Activated B cell treated with CpG ODN at 0.5 μM for 24 hours (primary cell): ENCODE measurements around the gene KIAA1549. TPM values are rescaled to one million over a fixed set of nuclear protein-coding genes. Genes with fewer than 3 reads are reported as not detected.

Experiments
- ATAC-seq: fragments of 200-7000 bp; cut with Tn5 transposase; one replicate; pipeline ENCODE4 v1.10.0; 2021; ENCODE audit warnings: low read depth, mild to moderate bottlenecking, moderate library complexity
- CTCF ChIA-PET: fragments of 350-600 bp; sonication (Branson Sonifier 250); formaldehyde crosslinking; loops from one replicate; lab custom pipeline; 2021; ENCODE audit warnings: antibody characterized with exemption; lab: Charles Lee
- POLR2A ChIA-PET: fragments of 350-600 bp; sonication (Branson Sonifier 250); formaldehyde crosslinking; loops from one replicate; lab custom pipeline; 2021; ENCODE audit warnings: antibody characterized with exemption; lab: Charles Lee
- DNase-seq: peaks from one replicate; pipeline ENCODE4 v3.0.0; 2022
- H3K27ac Mint-ChIP-seq: one replicate; pipeline ENCODE4 v1.8.0; 2020; ENCODE audit warnings: mixed read lengths
- H3K27me3 Mint-ChIP-seq: one replicate; pipeline ENCODE4 v1.8.0; 2021; ENCODE audit warnings: mixed read lengths
- H3K36me3 Mint-ChIP-seq: one replicate; pipeline ENCODE4 v1.8.0; 2021; ENCODE audit warnings: low read depth, mixed read lengths
- H3K4me1 Mint-ChIP-seq: one replicate; pipeline ENCODE4 v1.8.0; 2021; ENCODE audit warnings: mixed read lengths
- H3K4me3 Mint-ChIP-seq: one replicate; pipeline ENCODE4 v1.8.0; 2020; ENCODE audit warnings: mild to moderate bottlenecking, mixed read lengths
- H3K9me3 Mint-ChIP-seq: one replicate; pipeline ENCODE4 v1.8.0; 2020; ENCODE audit warnings: mixed read lengths
- CTCF ChIP-seq: fragments of 200-600 bp; IDR thresholded peaks from one replicate; pipeline ENCODE4 v1.8.0; 2022; ENCODE audit warnings: antibody characterized with exemption, mild to moderate bottlenecking
- intact Hi-C: fragments of 100-400 bp; cut with micrococcal nuclease; formaldehyde crosslinking; loops from one replicate; pipeline ENCODE4 v1.15.1; 2024
- total RNA-seq: library from RNA; stranded (reverse); gene quantifications from 2 replicates; pipeline ENCODE4 v1.2.3, GENCODE V29; 2022

KIAA1549 gene
- total RNA-seq, 1 donor from 2014 or later: 0.42 TPM

- H3K36me3 Mint-ChIP-seq: no peaks in the 10 kb centered on the region
- no peak for DNase-seq
- no peaks in the 10 kb centered on the region for H3K9me3 Mint-ChIP-seq
- H3K27ac Mint-ChIP-seq: no peak overlapping the region
- intact Hi-C loops: no loop called here
- ChIA-PET CTCF (no interaction called here), POLR2A (interaction anchor here (0.6 kb wide), 1 partner anchor 77 kb away, joined by 3 read pairs; no protein-coding TSS in a partner anchor)
- no peak for ATAC-seq
- H3K27me3 Mint-ChIP-seq: peaks cover 53% of the 10 kb centered on the region
- no peak overlapping the region for H3K4me3 Mint-ChIP-seq
- no peak for TF ChIP-seq CTCF
- peaks cover 4% of the 10 kb centered on the region for H3K4me1 Mint-ChIP-seq
These were observed 5.7 kb downstream of the KIAA1549 start for GRCh38 chr7:138975343-138976104.

GRCh38 chr7:138974675-138975292 lies 6.4 kb downstream of the KIAA1549 start:
- ChIA-PET CTCF (no interaction called here), POLR2A (no interaction called here)
- no peaks in the 10 kb centered on the region for H3K9me3 Mint-ChIP-seq
- no peaks in the 10 kb centered on the region for H3K4me1 Mint-ChIP-seq
- H3K4me3 Mint-ChIP-seq: no peak overlapping the region
- no peaks in the 10 kb centered on the region for H3K36me3 Mint-ChIP-seq
- ATAC-seq (no peak), DNase-seq (no peak)
- no peak for TF ChIP-seq CTCF
- H3K27me3 Mint-ChIP-seq: peaks cover 46% of the 10 kb centered on the region
- intact Hi-C loops: no loop called here
- H3K27ac Mint-ChIP-seq: no peak overlapping the region

GRCh38 chr7:138974103-138974502 lies 7.1 kb downstream of the KIAA1549 start:
- CTCF ChIA-PET: interaction anchor here (1.3 kb wide), 1 partner anchor 58 kb away, joined by 3 read pairs; no protein-coding TSS in a partner anchor

GRCh38 chr7:138970952-138971351 lies 10.2 kb downstream of the KIAA1549 start:
- DNase-seq (no peak), ATAC-seq (no peak)
- TF ChIP-seq CTCF: no peak
- Mint-ChIP-seq H3K4me3 (no peak overlapping the region), H3K36me3 (no peaks in the 10 kb centered on the region), H3K4me1 (no peaks in the 10 kb centered on the region), H3K27ac (no peak overlapping the region), H3K27me3 (peaks cover 28% of the 10 kb centered on the region), H3K9me3 (no peaks in the 10 kb centered on the region)
- intact Hi-C loops: no loop called here
- ChIA-PET CTCF (no interaction called here), POLR2A (no interaction called here)

More at GRCh38 chr7:138974103-138974502, 7.1 kb downstream of the KIAA1549 start:
- POLR2A ChIA-PET: no interaction called here
- no peaks in the 10 kb centered on the region for H3K4me1 Mint-ChIP-seq
- no peaks in the 10 kb centered on the region for H3K9me3 Mint-ChIP-seq
- no peak overlapping the region for H3K4me3 Mint-ChIP-seq
- ATAC-seq (no peak), DNase-seq (no peak)
- no peak overlapping the region for H3K27ac Mint-ChIP-seq
- intact Hi-C loops: no loop called here
- peaks cover 39% of the 10 kb centered on the region for H3K27me3 Mint-ChIP-seq
- no peak for TF ChIP-seq CTCF
- no peaks in the 10 kb centered on the region for H3K36me3 Mint-ChIP-seq

GRCh38 chr7:138970446-138970845 lies 10.7 kb downstream of the KIAA1549 start:
- TF ChIP-seq CTCF: no peak
- ATAC-seq (no peak), DNase-seq (no peak)
- ChIA-PET POLR2A (no interaction called here), CTCF (no interaction called here)
- H3K27me3 Mint-ChIP-seq: peaks cover 27% of the 10 kb centered on the region
- no peaks in the 10 kb centered on the region for H3K9me3 Mint-ChIP-seq
- intact Hi-C loops: no loop called here
- no peak overlapping the region for H3K27ac Mint-ChIP-seq
- no peak overlapping the region for H3K4me3 Mint-ChIP-seq
- no peaks in the 10 kb centered on the region for H3K4me1 Mint-ChIP-seq
- no peaks in the 10 kb centered on the region for H3K36me3 Mint-ChIP-seq
